OCI-LY7 (cell line): ENCODE results near the gene DMRT1.
"Not testable (repeated sequence)": the region's sequence is repeated elsewhere in the genome, so short reads cannot be mapped to it uniquely, and the experiment has no call there.

ENCODE experiments used
- CTCF ChIP-seq: fragments of 200-600 bp; sonication (generic); conservative IDR thresholded peaks from 2 replicates; pipeline ENCODE4 v1.5.1; 2014; ENCODE audit warnings: mild to moderate bottlenecking, antibody characterized with exemption, low read length, moderate library complexity, mixed read lengths
- EZH2phosphoT487 ChIP-seq: fragments of 200-600 bp; sonication (generic); IDR thresholded peaks from 2 replicates; pipeline ENCODE4 v1.6.1; 2018; ENCODE audit warnings: low read depth, borderline replicate concordance, mild to moderate bottlenecking, mixed run types, antibody characterized with exemption, low read length, moderate library complexity, mixed read lengths

GRCh38 chr9:861525-861924 is 20.0 kb downstream of the DMRT1 start:
- TF ChIP-seq CTCF, EZH2phosphoT487: not testable (repeated sequence)
